Raji (cell line): ENCODE measurements around the gene ALDH1B1.

Experiments
- POLR2A ChIP-seq: IDR thresholded peaks from 2 replicates; pipeline ENCODE4 v1.6.1; 2011; ENCODE audit warnings: low read depth, low read length, control low read depth; ENCODE audit not compliant: insufficient read depth

Gene ALDH1B1

DNA sequence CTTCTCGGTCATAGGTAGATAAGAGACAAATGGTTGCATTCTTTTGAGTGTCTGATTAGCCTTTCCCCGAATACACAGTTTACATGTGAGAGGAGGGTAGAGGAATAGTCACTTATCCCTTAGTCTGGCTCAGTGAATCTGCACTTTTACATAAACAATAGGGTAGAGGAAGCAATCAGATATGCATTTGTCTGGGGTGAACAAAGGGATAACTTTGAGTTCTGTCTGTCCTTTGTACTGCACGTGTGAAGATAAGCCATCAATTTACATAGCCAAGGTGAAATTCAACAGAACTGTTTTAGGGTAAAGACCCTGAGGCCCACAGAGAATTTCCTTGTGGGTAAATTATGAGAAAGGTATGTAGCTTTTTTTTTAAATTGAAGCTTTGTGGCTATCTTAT lies 41.9 kb downstream of the ALDH1B1 start:
- TF ChIP-seq POLR2A, result no peak

GRCh38 chr9:38434853-38435252 lies 42.4 kb downstream of the ALDH1B1 start:
- no peak for TF ChIP-seq POLR2A

DNA sequence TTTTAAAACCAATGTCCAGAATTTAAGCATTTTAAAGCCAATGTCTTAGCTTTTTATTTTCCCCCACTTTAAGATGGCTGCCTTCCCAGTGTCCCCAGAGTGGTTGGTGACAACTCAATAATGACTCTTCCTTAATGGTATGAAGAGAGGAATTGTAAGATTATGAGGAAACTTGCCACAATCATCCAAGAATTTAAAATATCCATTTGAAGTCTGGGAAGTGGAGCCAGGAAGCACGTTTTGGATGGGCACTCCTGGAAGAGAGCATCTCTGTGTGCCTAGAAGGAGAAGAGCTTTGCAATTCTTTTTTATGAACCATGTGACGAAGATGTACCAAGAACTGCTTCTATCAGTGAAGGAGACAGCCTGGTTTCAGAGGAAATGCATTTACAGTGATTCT lies 43.0 kb downstream of the ALDH1B1 start:
- no peak for TF ChIP-seq POLR2A

GRCh38 chr9:38436708-38437107 lies 44.2 kb downstream of the ALDH1B1 start:
- no peak for TF ChIP-seq POLR2A

DNA sequence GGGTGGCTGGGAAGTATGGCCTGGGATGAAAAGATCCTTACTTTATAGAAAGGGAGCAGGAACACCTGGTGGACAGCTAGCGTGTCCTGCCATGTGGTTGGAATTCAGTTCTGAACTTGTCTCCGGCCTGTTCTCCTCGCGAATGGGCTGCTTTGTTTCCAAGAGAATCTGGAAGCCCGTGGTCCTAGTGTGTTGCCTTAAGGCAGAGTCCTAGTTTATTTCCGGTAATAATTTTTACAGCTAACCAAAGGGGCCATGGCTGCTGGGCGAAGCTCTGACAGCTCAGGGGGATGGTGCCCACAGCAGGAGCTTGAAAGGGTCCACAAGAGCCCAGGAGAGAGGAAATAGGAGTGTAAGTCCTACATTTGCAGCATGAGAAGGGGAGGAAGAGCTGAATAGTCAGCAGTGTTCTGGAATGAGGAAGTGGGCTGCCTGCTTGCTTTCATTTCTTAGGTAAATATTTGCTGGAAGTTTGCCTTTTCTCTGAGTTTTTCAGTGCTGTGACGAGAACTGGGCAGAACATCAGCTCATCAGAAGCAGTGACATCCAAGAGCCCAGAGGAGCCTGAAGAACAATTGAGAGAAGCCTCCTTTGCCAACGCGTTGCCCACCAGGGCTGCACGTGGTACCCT lies 44.8 kb downstream of the ALDH1B1 start:
- no peak for TF ChIP-seq POLR2A

DNA sequence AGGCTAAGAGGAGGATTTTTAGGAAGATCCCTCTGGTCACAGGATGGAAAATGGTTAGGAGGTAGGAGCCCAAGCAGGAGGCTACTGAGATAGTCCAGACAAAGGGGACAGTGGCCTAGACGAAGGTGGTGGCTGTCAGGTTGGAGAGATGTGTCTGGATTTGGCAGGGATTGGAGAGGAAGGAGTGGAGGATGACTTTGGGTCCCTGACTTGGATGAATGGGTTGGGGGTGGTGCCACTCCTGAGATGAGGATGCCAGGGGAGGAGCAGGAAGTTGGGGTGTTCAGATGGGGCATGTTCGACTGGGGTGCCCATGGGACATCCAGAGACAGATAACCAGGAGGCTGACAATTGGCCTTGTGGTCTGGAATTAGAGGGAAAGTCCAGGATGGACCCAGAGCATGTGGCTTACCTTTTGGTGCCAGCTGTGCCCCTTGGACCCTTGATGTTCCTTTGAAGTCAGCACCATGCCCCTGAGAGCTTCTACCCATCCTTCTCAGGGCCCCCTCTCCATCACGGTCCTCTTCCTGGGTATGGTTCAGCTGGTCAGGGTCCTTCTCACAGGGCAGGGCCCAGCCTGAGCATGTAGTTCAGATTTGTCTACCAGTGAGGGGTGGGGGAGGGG lies 46.9 kb downstream of the ALDH1B1 start:
- no peak for TF ChIP-seq POLR2A

GRCh38 chr9:38439916-38440301 lies 47.4 kb downstream of the ALDH1B1 start:
- TF ChIP-seq POLR2A, result no peak

GRCh38 chr9:38440516-38440915 lies 48.0 kb downstream of the ALDH1B1 start:
- no peak for TF ChIP-seq POLR2A

GRCh38 chr9:38441347-38442085 lies 49.0 kb downstream of the ALDH1B1 start:
- TF ChIP-seq POLR2A, result no peak

DNA sequence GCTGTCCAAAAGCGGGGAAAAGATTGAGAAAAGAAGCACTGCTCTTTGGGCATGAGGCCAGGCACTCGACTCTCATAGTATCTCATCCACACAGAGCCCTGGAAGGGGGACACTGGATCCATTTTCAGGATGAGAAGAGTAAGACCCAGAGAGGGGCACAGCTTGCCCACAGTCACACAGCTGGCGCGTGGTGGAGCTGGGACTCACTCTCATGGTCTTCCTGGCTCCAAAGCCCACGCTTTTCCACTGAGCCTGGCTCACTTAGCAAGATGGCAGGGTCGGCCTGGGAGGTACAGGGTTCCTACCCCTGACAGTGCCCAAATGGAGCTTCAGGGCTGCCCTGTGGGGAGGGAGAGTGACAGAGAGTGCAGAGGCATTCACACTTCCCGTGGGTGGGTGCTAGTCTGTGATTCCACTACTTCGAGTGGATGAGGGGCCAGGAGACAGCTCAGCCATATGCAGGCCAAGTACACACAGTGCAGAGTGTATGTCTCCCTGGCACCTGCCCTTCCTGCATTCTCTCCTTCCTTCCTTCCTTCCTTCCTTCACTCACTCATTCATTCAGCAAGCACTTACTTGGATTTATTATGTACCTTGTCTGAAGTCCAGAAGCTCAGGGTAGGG lies 50.1 kb downstream of the ALDH1B1 start:
- no peak for TF ChIP-seq POLR2A

DNA sequence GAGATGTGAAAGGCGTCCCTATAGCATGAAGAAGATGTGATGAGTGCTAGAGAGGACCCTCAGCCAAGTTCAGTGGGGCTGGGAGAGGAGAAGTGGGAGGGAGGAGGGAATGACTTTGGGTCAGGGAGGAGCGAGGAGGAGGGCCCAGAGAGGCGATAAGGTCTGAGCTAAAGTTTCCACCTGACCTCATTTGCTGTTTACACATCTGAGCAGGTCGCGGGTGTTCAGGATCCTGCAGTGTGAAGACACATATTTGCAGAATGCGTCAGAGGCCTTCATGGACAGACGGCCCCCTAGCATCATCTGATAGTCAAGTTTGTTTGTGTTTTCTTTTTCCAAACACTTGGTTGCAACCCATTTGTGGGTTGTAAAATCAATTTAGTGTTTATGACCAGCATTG lies 50.7 kb downstream of the ALDH1B1 start:
- no peak for TF ChIP-seq POLR2A

GRCh38 chr9:38443597-38443996 lies 51.1 kb downstream of the ALDH1B1 start:
- TF ChIP-seq POLR2A, result no peak

DNA sequence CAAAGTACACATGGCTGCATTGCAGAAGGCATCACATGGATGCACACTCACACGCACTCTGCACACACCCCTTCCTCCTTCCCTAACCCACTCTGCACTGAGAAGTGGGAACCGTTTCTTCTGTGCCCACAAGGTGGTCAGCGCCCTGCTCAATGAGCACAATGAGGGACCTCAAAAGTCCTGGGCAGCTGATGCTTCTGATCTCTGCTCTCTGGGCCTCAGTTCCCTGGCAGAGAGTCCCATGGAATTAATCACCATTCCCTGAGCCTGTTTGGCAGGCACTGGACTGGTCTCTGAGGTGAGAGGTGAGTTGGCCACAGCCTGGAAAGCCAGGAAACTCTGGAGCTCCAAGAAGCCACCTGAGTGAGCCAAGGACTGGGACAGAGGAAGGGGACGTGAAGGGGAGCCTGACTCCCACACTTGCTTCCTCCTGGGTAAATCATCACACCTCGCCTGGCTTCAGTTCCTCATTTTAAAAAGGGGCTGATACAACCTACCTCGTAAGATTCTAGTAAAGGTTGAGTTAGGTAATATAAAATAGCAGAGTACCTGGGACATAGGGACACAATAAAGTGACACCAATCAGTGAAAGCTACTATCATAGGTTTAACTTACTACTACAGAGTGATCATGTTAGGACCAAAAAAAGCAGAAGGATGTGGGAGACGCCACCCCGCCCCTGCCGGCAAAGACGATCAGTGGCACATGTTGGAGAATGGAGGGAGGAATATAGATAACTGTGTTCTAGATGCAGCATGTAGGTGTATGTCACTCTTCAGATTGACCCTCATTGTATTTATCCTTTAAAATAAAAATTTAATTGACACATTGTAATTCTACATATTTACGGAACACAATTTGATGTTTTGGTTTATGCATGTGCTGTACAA lies 52.9 kb downstream of the ALDH1B1 start:
- no peak for TF ChIP-seq POLR2A

GRCh38 chr9:38447703-38448102 lies 55.2 kb downstream of the ALDH1B1 start:
- no peak for TF ChIP-seq POLR2A
